Myocyte (in vitro differentiated cells): ENCODE results near the gene FAM50A. TPM values are rescaled to one million over a fixed set of nuclear protein-coding genes. Genes with fewer than 3 reads are reported as not detected.
A peak's percentile ranks its signal among the peaks of the same experiment; 100 is the strongest.

Experiments used
- DNase-seq: peaks from one replicate; pipeline ENCODE4 v3.0.0-alpha.2; 2012; ENCODE audit warnings: low read depth
- total RNA-seq: library from RNA; depleted of rRNA; stranded (reverse); fragments of >200 nt; gene quantifications from 2 replicates; pipeline ENCODE4 v1.2.3, GENCODE V29; 2014

FAM50A gene
- total RNA-seq, 1 donor from 2014 or later, result 85.0 TPM

- no peak for DNase-seq
Measured at GRCh38 chrX:154463611-154464220, 19.8 kb downstream of the FAM50A start.

- no peak for DNase-seq
Measured at GRCh38 chrX:154464806-154465365, 20.9 kb downstream of the FAM50A start.

GRCh38 chrX:154465601-154466000 lies 21.7 kb downstream of the FAM50A start:
- DNase-seq, result no peak

- DNase-seq, result no peak
Measured at GRCh38 chrX:154466036-154466435, 22.1 kb downstream of the FAM50A start.

- DNase-seq, result no peak
Measured at GRCh38 chrX:154466907-154467306, 23.0 kb downstream of the FAM50A start.

GRCh38 chrX:154467556-154467955 lies 23.6 kb downstream of the FAM50A start:
- no peak for DNase-seq

GRCh38 chrX:154468217-154468616 lies 24.3 kb downstream of the FAM50A start:
- no peak for DNase-seq

GRCh38 chrX:154469114-154469513 lies 25.2 kb downstream of the FAM50A start:
- DNase-seq, result no peak

- no peak for DNase-seq
Measured at GRCh38 chrX:154469880-154470279, 25.9 kb downstream of the FAM50A start.

GRCh38 chrX:154470434-154470833 lies 26.5 kb downstream of the FAM50A start:
- no peak for DNase-seq

- no peak for DNase-seq
Measured at GRCh38 chrX:154470914-154471568, 27.1 kb downstream of the FAM50A start.

- no peak for DNase-seq
Measured at GRCh38 chrX:154471839-154472684, 28.1 kb downstream of the FAM50A start.

- DNase-seq, result no peak
Measured at GRCh38 chrX:154472685-154473632, 29.0 kb downstream of the FAM50A start.

- DNase-seq, result no peak
Measured at GRCh38 chrX:154473683-154474082, 29.7 kb downstream of the FAM50A start.

GRCh38 chrX:154476821-154477220 lies 32.9 kb downstream of the FAM50A start:
- DNase-seq, result no peak

- no peak for DNase-seq
Measured at GRCh38 chrX:154477891-154478477, 34.0 kb downstream of the FAM50A start.

- peak; percentile 89 for DNase-seq
Measured at GRCh38 chrX:154478728-154479622, 35.0 kb downstream of the FAM50A start, which contains the start of gene LAGE3. LAGE3 (minus strand) TSS chrX:154479281; CDS start chrX:154478915, 366 bp downstream.

- no peak for DNase-seq
Measured at GRCh38 chrX:154481195-154481594, 37.3 kb downstream of the FAM50A start.
